GOT3 (cell line): ENCODE results near the gene QRFP.
A peak's percentile ranks its signal among the peaks of the same experiment; 100 is the strongest.
"Not testable (repeated sequence)": the region's sequence is repeated elsewhere in the genome, so short reads cannot be mapped to it uniquely, and the experiment has no call there.

Source experiments
- DNase-seq: peaks from one replicate; lab custom pipeline; 2025; ENCODE audit warnings: mixed read lengths; lab: John Stamatoyannopoulos, UW

Gene QRFP

GRCh38 chr9:130849356-130849755 lies 47.3 kb downstream of the QRFP start:
- no peak for DNase-seq

- DNase-seq: not testable (repeated sequence)
Measured at GRCh38 chr9:130848514-130848913, 48.1 kb downstream of the QRFP start.

GRCh38 chr9:130847306-130848217 lies 49.0 kb downstream of the QRFP start:
- DNase-seq: peak; percentile 34

GRCh38 chr9:130846487-130847305 lies 49.9 kb downstream of the QRFP start:
- no peak for DNase-seq

GRCh38 chr9:130845901-130846481 lies 50.6 kb downstream of the QRFP start:
- DNase-seq: no peak

GRCh38 chr9:130845254-130845653 lies 51.4 kb downstream of the QRFP start:
- DNase-seq: no peak

GRCh38 chr9:130844044-130844451 lies 52.6 kb downstream of the QRFP start:
- no peak for DNase-seq

GRCh38 chr9:130843049-130843908 lies 53.3 kb downstream of the QRFP start:
- no peak for DNase-seq
